Lung microvascular endothelial cell (primary cell): ENCODE measurements around the gene KLF13. TPM values are rescaled to one million over a fixed set of nuclear protein-coding genes. Genes with fewer than 3 reads are reported as not detected.

Experiments
- DNase-seq, 2 donors: peaks; one replicate each; pipeline versions ENCODE4 v3.0.0 to v3.0.0-alpha.2; 2010; ENCODE audit warnings: low read depth in 2 of 2
- total RNA-seq: library from RNA; depleted of rRNA; stranded (reverse); fragments of >200 nt; gene quantifications from 2 replicates; pipeline ENCODE4 v1.2.1, GENCODE V29; 2014

KLF13 gene
- total RNA-seq, 1 donor from 2014 or later, result 31.7 TPM

DNA sequence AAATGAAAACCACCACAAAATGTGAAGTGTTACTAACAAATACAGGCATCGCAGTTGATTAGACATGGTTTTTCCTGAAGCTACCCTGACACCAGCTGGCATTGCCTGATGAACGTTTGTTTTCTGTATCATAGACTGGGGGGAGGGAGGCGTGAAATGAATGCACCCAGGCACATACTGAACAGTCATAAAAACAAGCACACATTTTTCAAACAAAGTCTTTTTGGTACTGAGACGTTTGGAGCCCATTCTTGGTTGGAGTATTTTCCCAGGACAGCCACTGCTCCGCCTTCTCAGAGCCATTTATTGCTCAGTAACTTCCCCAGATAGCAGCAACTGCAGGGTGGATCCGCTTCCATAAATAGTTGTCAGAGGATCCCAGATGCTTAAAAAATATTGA is 52.4 kb downstream of the KLF13 start:
- no peak for DNase-seq

DNA sequence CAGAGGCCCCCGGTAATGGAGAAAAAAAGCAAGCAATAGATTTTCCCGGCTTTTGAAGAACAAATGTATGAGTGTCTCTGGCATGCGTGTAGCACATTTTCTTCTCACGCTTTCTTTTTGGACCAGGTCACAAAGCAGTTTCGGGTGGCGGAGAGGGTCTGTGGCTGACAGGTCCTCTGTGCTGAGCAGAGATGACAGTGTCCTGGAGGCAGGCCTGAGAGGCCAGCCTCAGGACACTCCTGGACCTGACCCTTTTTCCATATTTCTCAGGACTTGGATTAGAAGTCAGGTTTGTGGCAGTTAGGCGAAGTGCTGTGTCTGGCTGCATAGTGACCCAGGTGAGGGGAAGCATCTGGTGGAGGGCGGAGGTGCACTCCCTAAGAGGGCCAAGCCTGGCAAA is 52.9 kb downstream of the KLF13 start:
- no peak for DNase-seq

DNA sequence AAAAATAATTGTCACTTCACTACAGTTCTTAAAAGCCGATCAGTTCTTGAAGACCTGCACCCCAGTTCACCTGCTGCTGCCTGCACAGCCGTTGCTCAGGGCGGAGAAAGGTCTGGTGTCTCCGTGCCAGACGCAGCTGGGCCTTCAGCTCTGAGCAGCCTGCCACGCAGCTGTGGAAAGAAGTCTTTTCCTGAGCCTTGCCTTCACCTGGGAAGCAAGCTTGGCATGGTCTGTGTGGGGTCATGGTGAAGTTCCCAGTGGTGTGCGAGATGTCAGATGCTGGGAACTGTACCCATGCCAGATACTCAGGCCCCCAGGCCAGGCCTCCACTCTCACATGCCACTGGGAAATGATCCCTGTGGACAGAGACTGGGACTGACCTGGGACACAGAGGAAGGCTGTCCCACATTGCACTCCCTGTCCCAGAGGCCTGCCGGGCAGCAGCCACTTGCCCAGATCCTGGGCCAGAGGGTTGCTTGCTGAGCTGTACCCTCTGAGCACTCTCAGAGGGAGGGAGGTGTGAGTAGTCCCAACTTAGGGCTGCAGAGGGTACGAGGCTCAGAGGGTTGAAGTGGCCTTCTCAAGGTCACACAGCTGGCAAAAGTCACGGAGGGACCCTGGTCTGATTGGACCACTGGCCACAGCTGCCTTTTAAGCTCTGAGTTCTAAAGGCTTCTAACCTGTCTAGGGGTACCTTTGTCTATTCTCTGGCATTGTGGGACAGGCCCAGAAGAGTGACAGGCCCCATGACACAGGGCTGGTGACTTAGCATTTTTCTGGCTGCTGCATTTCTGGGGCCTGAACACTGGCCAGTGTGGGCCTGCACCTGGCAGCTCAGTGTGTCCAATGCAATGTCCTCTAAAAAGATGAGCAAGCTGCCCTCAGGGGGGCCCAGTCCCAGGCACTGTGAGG is 55.4 kb downstream of the KLF13 start:
- DNase-seq, result no peak

DNA sequence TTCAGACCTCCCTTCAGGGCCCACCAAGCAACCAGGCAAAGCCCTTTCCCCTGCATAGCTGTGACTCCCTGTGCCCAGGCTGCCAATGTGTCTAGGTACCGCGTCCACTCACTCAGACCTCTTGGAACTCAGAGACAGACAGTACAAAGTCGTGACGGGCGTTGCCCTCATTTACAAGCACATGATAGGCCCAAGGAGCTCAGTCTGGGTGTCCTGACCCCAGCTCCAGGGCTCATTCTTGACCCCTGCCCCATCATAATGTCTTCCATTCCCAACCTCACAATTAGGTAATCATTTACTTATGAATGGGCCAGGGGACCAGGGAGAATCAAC is 56.0 kb downstream of the KLF13 start:
- DNase-seq, result no peak

DNA sequence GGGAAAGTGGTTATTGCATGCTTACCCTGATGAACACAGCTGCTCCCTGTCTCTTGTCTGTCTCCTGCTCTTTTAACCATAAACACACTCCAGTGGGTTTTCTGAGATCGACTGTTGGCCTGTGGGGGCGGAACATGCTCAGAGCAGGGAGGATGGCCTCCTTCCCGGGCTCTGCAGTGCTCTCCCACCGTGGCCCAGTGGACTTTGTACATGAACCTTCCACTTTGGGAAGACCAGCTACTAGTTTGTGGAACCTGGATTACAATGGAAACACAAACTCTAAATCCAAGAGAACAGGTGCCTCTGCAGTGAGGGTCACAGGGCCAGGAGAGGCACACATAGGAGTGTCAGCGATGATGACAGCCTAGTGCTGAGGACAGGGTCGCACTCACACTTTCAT is 56.5 kb downstream of the KLF13 start:
- DNase-seq, result no peak

DNA sequence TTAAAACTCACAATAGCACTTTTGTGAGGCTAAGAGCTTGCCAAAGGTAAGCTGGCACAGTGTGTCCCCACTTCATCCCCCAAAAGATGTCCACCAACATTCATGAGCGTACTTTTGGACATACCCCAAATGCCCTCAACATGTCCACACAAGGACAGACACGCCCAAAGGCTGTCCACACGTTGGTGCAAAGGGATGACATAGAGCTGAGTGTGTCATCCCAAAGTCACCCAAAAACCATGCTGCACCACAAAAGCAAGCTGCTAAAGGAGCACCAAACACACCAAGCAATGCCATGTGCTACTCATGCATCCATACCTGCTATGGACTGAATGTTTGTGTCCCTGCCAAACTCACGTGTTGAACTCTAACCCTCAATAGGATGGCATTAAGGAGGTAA is 57.9 kb downstream of the KLF13 start:
- DNase-seq, result no peak

DNA sequence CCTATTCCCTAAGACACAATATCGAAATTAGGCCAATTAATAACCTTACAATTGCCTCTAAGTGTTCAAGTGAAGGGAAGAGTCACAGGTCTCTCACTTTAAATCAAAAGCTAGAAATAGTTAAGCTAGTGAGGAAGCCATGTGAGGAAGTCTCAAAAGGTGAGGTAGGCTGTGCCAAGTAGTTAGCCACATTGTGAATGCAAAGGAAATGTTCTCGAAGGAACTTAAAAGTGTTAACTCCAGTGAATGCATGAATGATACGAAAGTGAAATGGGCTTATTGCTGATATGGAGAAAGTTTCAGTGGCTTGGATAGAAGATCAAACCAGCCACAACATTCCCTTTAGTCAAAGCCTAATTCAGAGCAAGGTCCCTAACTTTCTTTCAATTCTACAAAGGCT is 59.1 kb downstream of the KLF13 start:
- no peak for DNase-seq

DNA sequence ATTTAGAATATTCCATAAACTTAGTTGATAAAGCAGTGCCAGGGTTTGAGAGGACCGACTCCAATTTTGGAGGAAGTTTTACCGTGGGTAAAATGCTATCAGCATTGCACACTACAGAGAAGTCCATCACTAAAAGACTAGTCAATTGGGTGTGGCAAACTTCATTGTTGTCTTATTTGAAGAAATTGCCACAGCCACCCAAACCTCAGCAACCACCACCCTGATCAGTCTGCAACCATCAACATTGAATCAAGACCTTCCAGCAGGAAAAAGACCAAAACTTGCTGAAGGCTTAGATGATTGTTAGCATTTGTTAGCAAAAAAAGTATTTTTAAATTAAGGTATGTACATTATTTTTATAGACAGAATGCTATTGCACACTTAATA is 60.5 kb downstream of the KLF13 start:
- DNase-seq, result no peak

DNA sequence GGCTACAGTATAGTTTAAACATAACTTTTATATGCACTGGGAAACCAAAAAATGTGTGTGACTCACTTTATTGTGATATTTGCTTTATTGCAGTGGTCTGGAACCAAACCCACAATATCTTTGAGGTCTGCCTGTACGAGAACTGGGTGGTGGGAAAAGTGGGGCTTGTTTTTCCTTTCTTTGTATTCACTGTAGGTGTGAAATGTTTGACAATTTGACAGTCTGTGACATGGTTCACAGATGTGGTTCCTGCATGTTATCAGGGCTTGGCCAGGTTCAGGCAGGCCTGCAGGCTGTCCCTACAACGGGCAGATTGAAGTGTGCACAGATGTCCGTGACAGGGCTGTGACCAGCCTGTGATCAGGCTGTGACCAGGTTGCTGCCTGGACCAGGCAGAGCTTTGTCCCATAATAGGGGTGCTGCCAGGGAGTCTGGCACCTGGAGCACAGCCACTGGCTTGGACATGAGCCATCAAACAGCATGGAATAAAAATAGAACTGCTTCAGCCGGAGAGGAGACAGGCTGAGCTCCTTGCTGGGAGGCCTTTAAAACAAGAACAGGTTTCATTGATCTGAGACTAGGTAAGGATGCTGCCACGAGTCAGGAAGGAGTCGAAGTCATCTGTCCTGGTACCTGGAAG is 61.0 kb downstream of the KLF13 start:
- no peak for DNase-seq

DNA sequence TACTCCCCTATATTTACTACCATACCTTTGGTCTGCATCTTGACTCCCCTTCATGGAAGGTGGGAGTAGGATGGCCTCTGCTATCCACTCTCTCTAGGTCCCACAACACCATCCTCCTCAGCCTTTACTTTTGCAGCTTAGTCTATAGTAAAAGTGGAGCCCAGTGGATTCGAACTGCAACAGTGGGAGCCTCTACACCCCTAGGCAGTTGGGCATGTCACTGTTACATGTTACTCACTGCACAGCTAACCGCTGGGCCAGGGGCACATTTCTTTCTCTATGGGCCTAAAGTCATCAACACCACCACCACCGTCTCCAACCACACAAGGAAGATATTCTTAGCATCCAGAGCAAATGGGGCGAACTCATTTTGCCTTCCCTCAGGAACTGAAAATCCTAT is 62.9 kb downstream of the KLF13 start:
- no peak for DNase-seq

DNA sequence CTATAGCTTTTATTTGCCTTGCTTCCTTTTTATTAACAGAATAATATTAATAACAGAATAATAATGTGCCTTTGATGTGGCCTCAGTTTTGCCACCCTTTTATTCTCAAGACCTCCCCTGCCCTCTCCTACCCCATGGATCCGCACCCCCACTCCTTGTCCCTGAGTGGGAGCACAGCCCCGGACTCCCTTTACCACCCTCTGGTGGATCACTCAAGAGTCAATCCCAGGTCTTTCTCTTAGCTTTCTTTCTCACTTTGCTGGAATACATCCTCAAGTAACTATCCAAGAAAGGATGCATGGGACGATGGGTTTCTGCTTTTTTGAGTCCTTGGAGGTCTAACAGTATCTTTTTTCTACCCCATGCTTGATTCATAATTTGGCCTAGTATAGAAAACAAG is 63.4 kb downstream of the KLF13 start:
- DNase-seq, result no peak

DNA sequence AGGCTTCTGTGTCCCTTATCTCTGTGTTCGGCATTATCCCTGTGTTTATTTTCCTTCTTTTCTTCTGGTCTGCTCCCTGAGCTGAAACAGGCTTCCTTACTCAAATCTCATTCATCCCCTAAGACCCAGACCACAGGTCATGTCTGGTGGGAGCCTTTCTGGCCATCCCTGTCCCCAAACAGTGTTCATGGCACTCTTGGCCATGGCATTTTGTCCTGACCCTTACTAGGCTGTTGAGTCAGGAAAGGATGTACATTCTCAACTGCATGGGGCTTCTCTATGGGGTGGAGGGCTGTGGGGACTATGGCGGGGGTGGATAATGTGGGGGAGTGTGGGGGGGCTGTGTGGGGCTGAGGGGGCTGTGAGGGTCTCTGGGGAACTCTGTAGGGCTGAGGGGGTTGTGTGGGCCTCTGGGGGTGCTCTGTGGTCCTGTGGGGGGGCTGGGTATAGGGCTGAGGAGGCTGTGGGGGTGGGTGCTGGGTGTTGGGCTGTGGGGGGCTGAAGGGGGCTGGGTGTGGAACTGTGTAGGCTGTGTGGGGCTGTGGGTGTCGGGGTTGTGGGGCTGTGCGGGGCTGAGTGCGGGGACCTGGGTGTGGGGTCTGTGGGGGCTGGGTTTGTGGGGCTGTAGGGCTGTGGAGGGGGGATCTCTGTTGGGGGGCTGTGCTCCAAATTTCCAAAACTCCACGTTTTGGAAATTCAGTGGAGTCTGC is 64.3 kb downstream of the KLF13 start:
- no peak for DNase-seq

DNA sequence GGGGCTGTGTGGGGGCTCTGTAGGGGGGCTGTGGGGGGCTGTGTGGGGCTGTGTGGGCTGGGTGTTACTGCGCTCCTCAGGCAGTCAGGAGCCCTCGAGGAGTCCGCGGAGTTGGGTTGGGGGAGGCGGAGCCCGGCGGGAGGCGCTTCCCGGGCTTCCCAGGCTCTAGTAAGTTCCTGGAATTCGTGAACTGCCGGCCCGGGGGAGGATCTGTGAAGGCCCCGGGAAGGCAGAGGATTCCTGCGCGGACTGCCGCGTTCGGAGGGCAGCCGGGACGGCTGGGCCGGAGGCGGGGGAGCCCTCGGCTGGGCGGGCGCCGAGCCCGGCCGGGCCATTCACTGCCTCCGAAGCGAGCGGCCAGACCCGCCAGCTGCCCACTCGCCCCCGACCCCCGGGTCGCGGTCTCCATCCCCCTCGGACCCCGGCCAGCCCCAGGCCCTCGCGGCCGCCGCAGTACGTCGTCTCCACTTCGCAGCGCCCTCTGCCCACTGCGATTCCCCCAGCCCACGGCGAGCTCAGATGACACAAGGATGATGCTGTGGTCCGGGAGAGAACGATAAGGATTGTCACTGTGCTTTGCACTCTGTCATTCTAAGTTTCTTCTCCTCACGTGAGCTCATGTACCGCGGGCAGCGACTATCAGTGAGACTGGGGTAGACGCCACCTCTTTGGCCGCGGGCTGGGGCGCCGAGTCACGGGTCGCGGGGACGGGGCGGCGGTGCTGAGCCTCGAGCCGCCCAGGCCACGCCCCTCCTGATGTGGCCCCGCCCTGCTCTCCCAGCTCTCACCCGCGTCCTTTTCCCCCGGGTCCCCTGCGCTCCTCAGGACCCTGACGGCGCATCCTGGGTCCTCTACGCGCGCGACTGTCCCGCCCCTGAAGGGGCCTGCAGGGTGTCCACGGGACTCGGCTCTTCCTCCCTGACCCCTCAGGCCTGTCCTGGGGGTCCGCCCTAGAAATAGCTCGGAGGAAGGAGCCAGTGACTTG is 65.3 kb downstream of the KLF13 start:
- peak; percentile 38 to 54 for DNase-seq

DNA sequence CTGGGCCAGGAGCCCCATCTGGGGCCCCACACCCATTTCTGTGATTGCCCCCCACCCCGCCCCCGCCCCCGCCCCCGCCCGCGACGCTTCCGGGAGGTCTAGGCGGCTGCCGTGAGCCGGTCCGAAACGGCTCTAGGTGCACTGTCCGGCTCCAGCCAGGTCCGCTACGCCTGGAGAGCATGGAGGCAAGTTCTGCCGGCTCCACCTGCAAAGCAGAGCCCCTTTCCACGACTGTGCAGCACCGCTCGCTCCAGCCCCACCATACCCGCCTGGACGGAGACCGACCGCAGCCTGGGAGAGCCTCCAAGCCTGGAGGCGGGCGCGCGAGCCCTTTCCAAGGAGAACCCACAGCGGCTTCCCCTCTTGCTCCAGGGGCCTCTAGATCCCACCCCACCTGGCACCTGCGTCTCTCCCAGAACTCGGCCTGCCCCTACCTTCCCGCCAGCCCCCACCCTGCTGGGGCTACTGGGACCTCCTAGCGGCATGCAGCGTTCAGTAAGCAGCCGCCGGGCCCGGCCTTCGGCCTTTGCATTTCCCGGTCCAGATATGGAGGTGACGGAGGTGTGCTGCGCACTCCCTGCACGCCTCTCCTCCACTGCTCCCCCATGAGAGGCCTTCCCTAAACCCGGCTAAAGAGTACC is 66.2 kb downstream of the KLF13 start:
- peak in 1 of 2 donors; percentile 12 for DNase-seq

DNA sequence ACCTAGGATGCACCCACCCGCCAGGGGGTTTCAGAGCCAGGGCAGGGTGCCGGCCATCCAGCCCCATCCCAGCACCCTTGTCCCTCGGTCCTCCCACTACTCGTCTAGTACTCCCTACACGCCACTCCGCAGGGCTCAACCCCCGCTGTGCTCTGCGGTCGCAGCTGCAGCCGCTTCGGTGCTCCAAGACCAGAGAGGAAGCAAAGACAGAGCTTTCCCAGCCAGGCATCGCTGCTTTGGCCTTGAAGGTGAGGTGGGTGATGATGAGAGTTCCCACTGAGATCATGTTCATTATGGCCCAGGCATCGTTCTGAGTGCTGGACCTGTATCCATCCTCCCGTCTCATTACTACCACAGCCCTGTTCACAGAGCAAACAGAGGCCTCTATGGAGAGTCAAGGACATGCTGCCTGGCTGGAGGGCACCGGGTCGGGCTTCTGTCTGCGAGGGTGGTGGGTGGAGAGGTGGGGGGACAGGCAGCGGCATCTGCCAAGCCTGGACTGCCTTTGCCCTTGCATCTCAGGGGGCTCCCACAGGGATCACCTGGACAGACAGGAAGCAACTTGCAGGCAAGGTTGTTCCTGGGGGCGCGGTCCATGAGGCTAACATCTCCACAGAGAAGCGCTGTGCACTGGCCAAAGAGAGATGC is 66.9 kb downstream of the KLF13 start:
- DNase-seq, result no peak

DNA sequence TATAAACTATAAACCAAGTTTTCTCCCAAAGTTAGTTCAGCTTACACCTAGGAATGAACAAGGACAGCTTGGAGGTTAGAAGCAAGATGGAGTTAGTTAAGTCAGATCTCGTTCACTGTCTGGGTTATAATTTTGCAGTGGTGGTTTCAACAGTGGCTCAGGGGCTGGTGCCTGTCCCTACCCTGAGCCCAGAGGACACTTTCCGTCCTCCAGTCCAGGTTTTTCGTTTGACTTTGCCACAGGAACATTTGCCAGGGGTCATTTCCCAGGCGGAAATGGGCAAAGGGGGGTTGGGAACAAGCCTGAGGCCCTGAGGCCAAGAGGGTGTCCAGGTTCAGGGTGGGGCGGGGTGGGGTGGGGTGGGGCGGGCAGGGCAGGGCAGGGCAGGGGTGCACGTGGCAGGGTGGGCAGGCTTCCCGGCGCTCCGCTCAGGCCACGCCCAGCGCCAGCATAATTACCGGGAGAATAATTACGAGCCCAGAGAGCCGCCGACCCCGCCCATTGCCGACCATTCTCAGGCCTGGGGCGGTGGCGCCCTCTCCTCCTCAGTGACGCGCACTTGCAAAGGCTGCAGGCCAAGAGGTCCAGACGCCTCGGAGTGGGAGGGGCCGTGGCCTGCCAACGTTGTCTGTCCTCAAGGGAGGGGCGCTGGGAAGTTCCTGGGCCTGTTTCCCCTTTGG is 70.4 kb downstream of the KLF13 start:
- DNase-seq, result peak; percentile 55 to 68

DNA sequence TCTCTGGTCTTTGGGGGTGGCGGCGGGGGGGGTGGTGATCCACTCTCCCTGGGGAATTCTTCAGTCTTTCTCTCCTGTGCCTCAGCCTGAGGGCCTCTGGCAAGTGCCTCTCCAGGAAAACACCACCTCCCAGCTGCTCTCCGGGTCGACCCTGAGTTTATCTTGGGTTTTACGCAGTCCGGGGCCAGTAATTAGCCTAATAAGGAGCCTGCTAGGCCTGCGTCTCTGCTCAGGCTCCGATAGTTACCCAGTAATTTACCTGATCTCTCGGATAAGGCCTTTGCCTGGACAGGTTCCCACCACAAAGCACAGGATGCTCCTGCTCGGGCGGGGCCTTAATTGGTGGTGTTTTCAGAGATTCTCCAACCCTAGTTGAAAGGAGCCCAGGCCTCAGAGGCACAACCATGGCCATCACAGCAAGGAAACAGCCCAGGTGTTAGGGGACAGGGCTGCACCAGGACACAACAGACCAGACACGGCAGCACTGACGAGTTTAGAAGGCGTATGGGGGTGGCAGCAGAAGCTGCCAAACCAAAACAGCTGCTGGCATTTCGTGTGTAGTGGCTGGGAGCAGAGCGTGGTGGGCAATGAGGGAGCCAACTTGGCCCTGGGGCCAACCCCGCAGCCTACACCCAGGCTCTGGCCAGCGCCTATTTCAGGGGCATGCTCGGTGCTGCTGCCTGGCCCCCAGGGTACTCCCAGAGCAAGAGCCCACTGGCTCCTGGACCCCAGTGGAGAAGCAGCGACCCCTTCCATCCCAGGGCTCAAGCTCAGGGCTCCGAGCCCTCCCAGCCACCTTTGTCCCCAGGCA is 71.4 kb downstream of the KLF13 start:
- no peak for DNase-seq

DNA sequence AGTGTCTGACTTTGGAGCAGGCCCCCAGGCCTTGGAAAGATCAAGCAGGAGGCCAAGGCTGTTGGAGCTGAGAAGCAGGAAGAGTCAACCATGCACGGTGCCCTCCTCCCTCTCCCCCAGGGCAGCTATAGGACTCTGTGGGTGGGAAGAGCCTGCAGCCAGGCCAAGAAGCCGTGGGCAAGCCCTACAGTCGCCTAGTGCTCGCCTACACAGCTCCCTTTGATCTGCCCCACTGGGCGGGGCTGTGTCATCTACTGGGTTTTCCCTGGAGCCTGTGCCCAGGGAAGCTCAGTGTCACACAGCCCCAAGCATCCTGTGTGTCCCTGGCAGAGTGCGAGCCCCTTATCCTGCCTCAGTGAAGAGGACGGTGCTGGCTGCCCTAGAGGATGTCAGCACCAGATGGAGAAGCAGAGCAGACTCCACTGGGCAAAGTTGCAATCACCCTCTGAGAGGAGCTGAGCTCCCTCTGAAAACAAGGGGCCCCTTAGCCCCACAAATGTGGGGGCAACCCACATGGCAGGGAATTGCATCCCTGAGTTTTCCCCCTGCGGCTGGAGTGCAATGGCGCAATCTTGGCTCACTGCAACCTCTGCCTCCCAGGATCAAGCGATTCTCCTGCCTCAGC is 72.2 kb downstream of the KLF13 start:
- DNase-seq, result no peak
